SK-N-SH treated with all-trans-retinoic acid at 6 μM for 48 hours (cell line): Measurements from ENCODE around the gene SSR2.

Experiments used
- ARNTL ChIP-seq: fragments of 450-650 bp; formaldehyde crosslinking; IDR thresholded peaks from 2 replicates; pipeline ENCODE4 v1.5.0; 2020; ENCODE audit warnings: low read depth, mild to moderate bottlenecking, moderate library complexity, borderline replicate concordance
- ISL1 ChIP-seq: fragments of 250-450 bp; sonication (Bioruptor Pico); IDR thresholded peaks from 2 replicates; pipeline ENCODE4 v2.1.2; 2022; ENCODE audit warnings: mild to moderate bottlenecking, moderate library complexity
- RARB ChIP-seq: fragments of 250-450 bp; sonication (Bioruptor Pico); IDR thresholded peaks from 2 replicates; pipeline ENCODE4 v1.8.0; 2021; ENCODE audit warnings: mild to moderate bottlenecking, moderate library complexity
- SNAI2 ChIP-seq: fragments of 250-450 bp; sonication (Bioruptor Pico); IDR thresholded peaks from 2 replicates; pipeline ENCODE4 v1.5.0; 2020; ENCODE audit warnings: mild to moderate bottlenecking, moderate library complexity
- ZC3H10 ChIP-seq: fragments of 250-450 bp; sonication (Bioruptor Pico); IDR thresholded peaks from 2 replicates; pipeline ENCODE4 v1.5.1; 2021; ENCODE audit warnings: mild to moderate bottlenecking, moderate library complexity
- ZFP30 ChIP-seq: fragments of 450-650 bp; formaldehyde crosslinking; IDR thresholded peaks from 2 replicates; pipeline ENCODE4 v1.5.0; 2022; ENCODE audit warnings: mild to moderate bottlenecking, moderate library complexity
- TF ChIP-seq, protein P1 (sequence below): fragments of 250-450 bp; sonication (Bioruptor Pico); IDR thresholded peaks from 2 replicates; pipeline ENCODE4 v1.8.0; 2020; ENCODE audit warnings: mild to moderate bottlenecking, moderate library complexity, borderline replicate concordance

DNA sequence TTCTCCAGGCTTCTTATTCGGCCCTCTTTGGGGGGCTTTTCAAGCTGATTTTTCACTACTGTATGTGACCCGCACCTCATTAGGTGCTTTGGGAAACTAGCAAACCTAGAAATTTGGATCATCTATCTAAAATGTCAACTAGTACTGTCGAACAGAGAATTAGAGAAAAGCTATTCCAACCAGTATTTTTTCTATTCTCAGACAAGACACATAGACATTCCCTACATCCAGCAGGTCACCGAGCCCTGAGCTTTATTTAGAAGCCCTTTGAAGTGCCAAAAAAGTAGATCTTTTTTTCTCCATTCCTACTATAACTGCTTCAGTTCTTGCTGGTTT, 310 bp upstream of the SSR2 start:
- TF ChIP-seq ZFP30 (CRISPR knock-in tag) = no peak
- no peak for TF ChIP-seq ZC3H10
- TF ChIP-seq, protein P1, sequence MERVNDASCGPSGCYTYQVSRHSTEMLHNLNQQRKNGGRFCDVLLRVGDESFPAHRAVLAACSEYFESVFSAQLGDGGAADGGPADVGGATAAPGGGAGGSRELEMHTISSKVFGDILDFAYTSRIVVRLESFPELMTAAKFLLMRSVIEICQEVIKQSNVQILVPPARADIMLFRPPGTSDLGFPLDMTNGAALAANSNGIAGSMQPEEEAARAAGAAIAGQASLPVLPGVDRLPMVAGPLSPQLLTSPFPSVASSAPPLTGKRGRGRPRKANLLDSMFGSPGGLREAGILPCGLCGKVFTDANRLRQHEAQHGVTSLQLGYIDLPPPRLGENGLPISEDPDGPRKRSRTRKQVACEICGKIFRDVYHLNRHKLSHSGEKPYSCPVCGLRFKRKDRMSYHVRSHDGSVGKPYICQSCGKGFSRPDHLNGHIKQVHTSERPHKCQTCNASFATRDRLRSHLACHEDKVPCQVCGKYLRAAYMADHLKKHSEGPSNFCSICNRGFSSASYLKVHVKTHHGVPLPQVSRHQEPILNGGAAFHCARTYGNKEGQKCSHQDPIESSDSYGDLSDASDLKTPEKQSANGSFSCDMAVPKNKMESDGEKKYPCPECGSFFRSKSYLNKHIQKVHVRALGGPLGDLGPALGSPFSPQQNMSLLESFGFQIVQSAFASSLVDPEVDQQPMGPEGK (CRISPR knock-in tag) = no peak
- no peak for TF ChIP-seq SNAI2
- TF ChIP-seq RARB (CRISPR knock-in tag) = no peak
- TF ChIP-seq ARNTL = no peak
- TF ChIP-seq ISL1 (CRISPR knock-in tag) = no peak
